SK-N-MC (cell line): ENCODE measurements around the gene DNAH11.

Experiments used
- EZH2 ChIP-seq: fragments of 200-600 bp; sonication (generic); IDR thresholded peaks from one replicate; pipeline ENCODE4 v1.6.1; 2017; ENCODE audit warnings: antibody characterized with exemption
- POLR2AphosphoS5 ChIP-seq: IDR thresholded peaks from 2 replicates; pipeline ENCODE4 v1.6.1; 2012; ENCODE audit warnings: mild to moderate bottlenecking, low read depth, low read length, borderline replicate concordance

GRCh38 chr7:21731977-21732376 lies 189.1 kb downstream of the DNAH11 start:
- TF ChIP-seq POLR2AphosphoS5 (no peak), EZH2 (no peak)
